GM10248 (cell line): Measurements from ENCODE around the gene OR6A2.
"Not testable (repeated sequence)": the region's sequence is repeated elsewhere in the genome, so short reads cannot be mapped to it uniquely, and the experiment has no call there.

Experiments used
- CTCF ChIA-PET: fragments of 300-600 bp; sonication (Branson Sonifier 250); formaldehyde crosslinking; extraction: SDS; loops from one replicate; lab custom pipeline; 2021; ENCODE audit warnings: antibody characterized with exemption; lab: Yijun Ruan, JAX
- POLR2A ChIA-PET: fragments of 350-650 bp; sonication (Branson Sonifier 250); formaldehyde crosslinking; extraction: SDS; loops from one replicate; lab custom pipeline; 2020; ENCODE audit warnings: antibody characterized with exemption; lab: Yijun Ruan, JAX
- DNase-seq: peaks from one replicate; pipeline ENCODE4 v3.0.0; 2012; ENCODE audit errors: extremely low spot score
- CTCF ChIP-seq: IDR thresholded peaks from 2 replicates; pipeline ENCODE4 v1.5.1; 2012; ENCODE audit warnings: mild to moderate bottlenecking, low read depth; ENCODE audit errors: extremely low read depth, missing control alignments, control extremely low read depth

Gene OR6A2

GRCh38 chr11:6813656-6814055 lies 14.2 kb upstream of the OR6A2 start:
- CTCF ChIA-PET: interaction anchor here (1.8 to 4.2 kb wide), 4 partner anchors 11 to 202 kb away, joined by 7 to 59 read pairs (median 28); partner anchors contain the start of gene OR6A2
- TF ChIP-seq CTCF: no peak

GRCh38 chr11:6812390-6813005 lies 13.0 kb upstream of the OR6A2 start:
- POLR2A ChIA-PET: no interaction called here
- CTCF ChIA-PET: interaction anchor here (0.6 to 4.2 kb wide), 67 partner anchors 9 to 884 kb away, joined by 3 to 59 read pairs (median 4); partner anchors contain the start of genes NLRP14, OR10A2, OR10A5 and OR2AG1
- peak; percentile 73 for DNase-seq
- peak; percentile 84 for TF ChIP-seq CTCF

More at GRCh38 chr11:6813656-6814055, 14.2 kb upstream of the OR6A2 start:
- no peak for DNase-seq
- POLR2A ChIA-PET: no interaction called here

GRCh38 chr11:6801075-6801474 lies 1.6 kb upstream of the OR6A2 start:
- POLR2A ChIA-PET, DNase-seq: not testable (repeated sequence)
- CTCF ChIA-PET: interaction anchor here (2.0 to 9.1 kb wide), 2 partner anchors 10 to 46 kb away, joined by 4 to 59 read pairs; no protein-coding TSS in a partner anchor

- POLR2A ChIA-PET: no interaction called here
- no peak for DNase-seq
- CTCF ChIA-PET: interaction anchor here (1.1 to 9.1 kb wide), 4 partner anchors 12 to 34 kb away, joined by 3 to 59 read pairs (median 6); no protein-coding TSS in a partner anchor
- TF ChIP-seq CTCF: no peak
Observed at GRCh38 chr11:6794639-6795038, 4.8 kb downstream of the OR6A2 start.

GRCh38 chr11:6790546-6790945 lies 8.9 kb downstream of the OR6A2 start:
- CTCF ChIA-PET: interaction anchor here (1.3 to 2.2 kb wide), 3 partner anchors 10 to 22 kb away, joined by 3 to 6 read pairs (median 5); no protein-coding TSS in a partner anchor
- POLR2A ChIA-PET: no interaction called here
- TF ChIP-seq CTCF: no peak
- DNase-seq: no peak

GRCh38 chr11:6782720-6783119 lies 16.8 kb downstream of the OR6A2 start, which contains the start of gene OR2AG1:
Gene OR2AG1 (plus strand): TSS chr11:6783020. CDS start chr11:6785038, 2,018 bp downstream.
- DNase-seq: no peak
- CTCF ChIA-PET: interaction anchor here (0.9 to 1.8 kb wide), 4 partner anchors 17 to 66 kb away, joined by 3 to 6 read pairs (median 3); partner anchors contain the start of gene OR6A2
- POLR2A ChIA-PET: no interaction called here
- TF ChIP-seq CTCF: no peak

GRCh38 chr11:6780829-6781228 lies 18.7 kb downstream of the OR6A2 start:
- no peak for TF ChIP-seq CTCF
- DNase-seq: no peak
- CTCF ChIA-PET: interaction anchor here (1.0 to 1.7 kb wide), 4 partner anchors 11 to 42 kb away, joined by 3 to 6 read pairs (median 4); no protein-coding TSS in a partner anchor
- POLR2A ChIA-PET: no interaction called here
